HepG2 (cell line): ENCODE data around the gene NAB2. TPM values are rescaled to one million over a fixed set of nuclear protein-coding genes. Genes with fewer than 3 reads are reported as not detected.

ENCODE experiments used
- EED ChIP-seq: sonication (generic); formaldehyde crosslinking; IDR thresholded peaks from 2 replicates; pipeline ENCODE4 v1.5.0; 2020; ENCODE audit warnings: mild to moderate bottlenecking, missing genetic modification reagents
- FOXK1 ChIP-seq: sonication (generic); formaldehyde crosslinking; IDR thresholded peaks from 2 replicates; pipeline ENCODE4 v1.4.0; 2020; ENCODE audit warnings: low read depth, missing genetic modification reagents, borderline replicate concordance
- FOXK2 ChIP-seq: fragments of 450-650 bp; IDR thresholded peaks from 2 replicates; pipeline ENCODE4 v1.6.1; 2016
- KAT7 ChIP-seq: IDR thresholded peaks from 2 replicates; pipeline ENCODE4 v1.6.1; 2018; ENCODE audit warnings: borderline replicate concordance, missing compliant biosample characterization
- KDM5A ChIP-seq: fragments of 200-600 bp; sonication (generic); IDR thresholded peaks from 2 replicates; pipeline ENCODE4 v1.7.0; 2018; ENCODE audit warnings: antibody characterized with exemption, mild to moderate bottlenecking, low read length, borderline replicate concordance
- MAFK ChIP-seq, 2 experiments: IDR thresholded peaks in 1 of 2; conservative IDR thresholded peaks in 1 of 2; 2 replicates each; pipeline ENCODE4 v1.6.1; 2011; ENCODE audit warnings: improper control_type of control experiment in 2 of 2, low read length in 2 of 2
- MTF1 ChIP-seq: sonication (generic); formaldehyde crosslinking; IDR thresholded peaks from 2 replicates; pipeline ENCODE4 v1.5.0; 2020; ENCODE audit warnings: missing genetic modification reagents
- NFRKB ChIP-seq: fragments of 450-650 bp; IDR thresholded peaks from 2 replicates; pipeline ENCODE4 v1.6.1; 2017
- NRL ChIP-seq: sonication (generic); formaldehyde crosslinking; IDR thresholded peaks from 2 replicates; pipeline ENCODE4 v1.5.0; 2020; ENCODE audit warnings: missing genetic modification reagents, mild to moderate bottlenecking, moderate library complexity, borderline replicate concordance
- SP140L ChIP-seq: sonication (generic); formaldehyde crosslinking; IDR thresholded peaks from 2 replicates; pipeline ENCODE4 v1.4.0; 2020; ENCODE audit warnings: missing genetic modification reagents, borderline replicate concordance
- TBP ChIP-seq: sonication (generic); formaldehyde crosslinking; IDR thresholded peaks from 2 replicates; pipeline ENCODE4 v1.5.0; 2020; ENCODE audit warnings: missing genetic modification reagents
- YY1 ChIP-seq: IDR thresholded peaks from 2 replicates; pipeline ENCODE4 v1.6.1; 2011; ENCODE audit warnings: low read length, low read depth, moderate library complexity, mild to moderate bottlenecking; ENCODE audit not compliant: insufficient read depth, insufficient replicate concordance
- ZKSCAN5 ChIP-seq: sonication (generic); formaldehyde crosslinking; IDR thresholded peaks from 2 replicates; pipeline ENCODE4 v1.5.1; 2020; ENCODE audit warnings: mild to moderate bottlenecking, missing genetic modification reagents
- ZNF354B ChIP-seq: sonication (generic); formaldehyde crosslinking; IDR thresholded peaks from 2 replicates; pipeline ENCODE4 v1.8.0; 2022; ENCODE audit warnings: mild to moderate bottlenecking, missing genetic modification reagents
- ZNF367 ChIP-seq: sonication (generic); formaldehyde crosslinking; IDR thresholded peaks from 2 replicates; pipeline ENCODE4 v1.4.0; 2020; ENCODE audit warnings: missing genetic modification reagents, borderline replicate concordance
- ZNF383 ChIP-seq: sonication (generic); formaldehyde crosslinking; IDR thresholded peaks from 2 replicates; pipeline ENCODE4 v1.4.0; 2020; ENCODE audit warnings: missing genetic modification reagents, mild to moderate bottlenecking, borderline replicate concordance
- polyA plus RNA-seq, 8 experiments: library from polyadenylated mRNA; depleted of rRNA in 3 of 8; stranded (reverse) in 7 of 8; unstranded in 1 of 8; fragments of >200 nt; fragmentation: Illumina TruSeq in 4 of 8; extraction: Trizol in 4 of 8; gene quantifications; 2 replicates each; pipeline versions ENCODE4 v1.2.1 to v1.2.3, GENCODE V29; 2011 to 2016; ENCODE audit warnings: low read depth in 4 of 8, missing spikeins in 1 of 8, mixed read lengths in 1 of 8; ENCODE audit not compliant: insufficient read depth in 1 of 8
- total RNA-seq, 5 experiments: library from RNA; depleted of rRNA; stranded (reverse); fragments of >200 nt; fragmentation: Illumina TruSeq; extraction: Trizol; gene quantifications; 2 replicates each; pipeline ENCODE4 v1.2.3, GENCODE V29; 2016; ENCODE audit warnings: low read depth in 1 of 5
- TF ChIP-seq, protein P1 (sequence below): IDR thresholded peaks from 2 replicates; pipeline ENCODE4 v1.6.1; 2016; ENCODE audit warnings: missing biosample characterization, missing genetic modification reagents, low read depth
- TF ChIP-seq, protein P2 (sequence below): sonication (generic); formaldehyde crosslinking; IDR thresholded peaks from 2 replicates; pipeline ENCODE4 v1.5.1; 2020; ENCODE audit warnings: missing genetic modification reagents, mild to moderate bottlenecking, borderline replicate concordance
- TF ChIP-seq, protein P3 (sequence below): IDR thresholded peaks from 2 replicates; pipeline ENCODE4 v1.6.1; 2016; ENCODE audit warnings: missing compliant biosample characterization, missing genetic modification reagents, borderline replicate concordance
- TF ChIP-seq, protein P4 (sequence below): conservative IDR thresholded peaks from 2 replicates; pipeline ENCODE4 v1.6.1; 2018; ENCODE audit warnings: missing genetic modification reagents
- TF ChIP-seq, protein P5 (sequence below): sonication (generic); formaldehyde crosslinking; IDR thresholded peaks from 2 replicates; pipeline ENCODE4 v1.4.0; 2020; ENCODE audit warnings: missing genetic modification reagents
- TF ChIP-seq, protein P6 (sequence below): sonication (generic); formaldehyde crosslinking; conservative IDR thresholded peaks from 2 replicates; pipeline ENCODE4 v1.8.1; 2023; ENCODE audit warnings: missing genetic modification reagents

Gene NAB2
- total and polyA plus RNA-seq, 2 of the 13 experiments (the other 11 are each of a cell fraction or from before 2014, with no cell fraction given) = 11.7 to 12.9 TPM

DNA sequence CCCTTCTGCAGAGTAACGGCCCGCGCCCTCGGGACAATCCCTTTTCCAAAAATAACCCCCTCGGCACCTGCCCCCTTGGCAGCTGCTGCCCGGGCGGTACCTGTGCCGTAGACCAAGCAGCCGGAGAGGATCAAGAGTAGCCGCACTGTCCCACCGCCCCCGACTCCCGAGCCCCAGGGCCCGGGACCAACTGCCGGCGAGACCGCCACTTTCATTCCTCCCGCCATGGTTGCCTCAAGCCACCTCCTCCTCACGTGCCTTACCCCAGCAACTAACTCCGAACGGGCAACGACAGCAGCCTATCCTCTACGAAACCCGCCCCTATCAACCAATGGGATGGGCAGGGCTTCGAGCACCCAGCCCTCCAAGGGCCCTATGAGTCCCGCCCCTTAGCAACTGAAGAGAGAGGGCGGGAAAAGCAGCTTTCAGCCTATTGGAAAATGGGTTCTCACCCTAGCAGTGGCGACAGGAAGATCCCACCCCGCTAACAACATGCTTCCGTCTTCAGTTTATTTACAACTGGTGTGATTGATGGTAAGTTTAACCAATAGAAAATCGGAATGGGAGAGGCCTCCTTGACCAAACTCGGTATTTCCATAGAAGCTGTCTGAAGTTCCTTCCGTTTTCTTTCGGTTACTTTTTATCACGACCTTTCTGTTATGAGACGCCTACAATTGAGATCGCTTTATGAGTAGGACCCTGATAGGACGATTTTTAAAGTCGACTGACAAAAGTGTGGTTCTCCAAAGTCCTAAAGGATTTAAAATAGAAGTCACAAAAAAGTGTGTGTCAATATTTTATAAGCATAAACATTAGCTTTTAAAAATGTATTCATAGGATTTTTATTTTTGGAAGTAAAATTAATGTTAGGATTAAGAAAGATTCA is 10.2 kb upstream of the NAB2 start, which contains the start of gene NEMP1 (continued):
- TF ChIP-seq, protein P1, sequence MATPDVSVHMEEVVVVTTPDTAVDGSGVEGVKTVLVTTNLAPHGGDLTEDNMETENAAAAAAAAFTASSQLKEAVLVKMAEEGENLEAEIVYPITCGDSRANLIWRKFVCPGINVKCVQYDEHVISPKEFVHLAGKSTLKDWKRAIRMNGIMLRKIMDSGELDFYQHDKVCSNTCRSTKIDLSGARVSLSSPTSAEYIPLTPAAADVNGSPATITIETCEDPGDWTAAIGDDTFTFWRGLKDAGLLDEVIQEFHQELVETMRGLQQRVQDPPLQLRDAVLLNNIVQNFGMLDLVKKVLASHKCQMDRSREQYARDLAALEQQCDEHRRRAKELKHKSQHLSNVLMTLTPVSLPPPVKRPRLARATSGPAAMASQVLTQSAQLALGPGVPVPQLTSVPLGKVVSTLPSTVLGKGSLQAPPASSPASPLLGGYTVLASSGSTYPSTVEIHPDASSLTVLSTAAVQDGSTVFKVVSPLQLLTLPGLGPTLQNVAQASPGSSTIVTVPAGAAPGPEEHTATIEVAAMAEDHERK (CRISPR knock-in tag) = no peak
- TF ChIP-seq SP140L (CRISPR knock-in tag) (peak; percentile 25; the same call in 1 of the 2 replicates), ZNF367 (CRISPR knock-in tag) (no peak), KAT7 (CRISPR knock-in tag) (no peak), NFRKB (no peak), KDM5A (peak; percentile 40; the same call in 1 of the 2 replicates), MTF1 (CRISPR knock-in tag) (no peak), FOXK2 (peak; percentile 89), FOXK1 (CRISPR knock-in tag) (peak; percentile 98), EED (no peak), ZKSCAN5 (CRISPR knock-in tag) (no peak), ZNF383 (CRISPR knock-in tag) (no peak), YY1 (peak; percentile 79), MAFK (conservative IDR thresholded peaks at IDR 0.05 in 1 of 2, IDR thresholded peaks at IDR 0.05 in 1 of 2; ENCODE audit: low read length in 2 of 2) (no peak), TBP (no peak), NRL (CRISPR knock-in tag) (peak; percentile 40; the same call in 1 of the 2 replicates), ZNF354B (CRISPR knock-in tag) (0 out of 2 replicates have a peak, but pooled peaks have one; percentile 56)
- TF ChIP-seq, protein P2, sequence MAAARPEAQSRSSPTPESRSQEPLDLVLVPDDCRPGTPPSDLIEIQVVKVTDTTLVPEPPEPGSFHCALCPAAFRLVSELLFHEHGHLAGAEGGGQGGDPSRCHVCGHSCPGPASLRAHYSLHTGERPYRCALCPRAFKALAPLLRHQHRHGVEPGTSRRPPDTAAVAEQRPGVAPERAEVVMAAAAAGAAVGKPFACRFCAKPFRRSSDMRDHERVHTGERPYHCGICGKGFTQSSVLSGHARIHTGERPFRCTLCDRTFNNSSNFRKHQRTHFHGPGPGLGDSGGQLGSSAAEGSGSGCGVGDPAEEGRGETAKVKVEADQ (CRISPR knock-in tag) = no peak
- TF ChIP-seq, protein P3, sequence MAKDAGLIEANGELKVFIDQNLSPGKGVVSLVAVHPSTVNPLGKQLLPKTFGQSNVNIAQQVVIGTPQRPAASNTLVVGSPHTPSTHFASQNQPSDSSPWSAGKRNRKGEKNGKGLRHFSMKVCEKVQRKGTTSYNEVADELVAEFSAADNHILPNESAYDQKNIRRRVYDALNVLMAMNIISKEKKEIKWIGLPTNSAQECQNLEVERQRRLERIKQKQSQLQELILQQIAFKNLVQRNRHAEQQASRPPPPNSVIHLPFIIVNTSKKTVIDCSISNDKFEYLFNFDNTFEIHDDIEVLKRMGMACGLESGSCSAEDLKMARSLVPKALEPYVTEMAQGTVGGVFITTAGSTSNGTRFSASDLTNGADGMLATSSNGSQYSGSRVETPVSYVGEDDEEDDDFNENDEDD (CRISPR knock-in tag) = peak; percentile 98
- TF ChIP-seq, protein P4, sequence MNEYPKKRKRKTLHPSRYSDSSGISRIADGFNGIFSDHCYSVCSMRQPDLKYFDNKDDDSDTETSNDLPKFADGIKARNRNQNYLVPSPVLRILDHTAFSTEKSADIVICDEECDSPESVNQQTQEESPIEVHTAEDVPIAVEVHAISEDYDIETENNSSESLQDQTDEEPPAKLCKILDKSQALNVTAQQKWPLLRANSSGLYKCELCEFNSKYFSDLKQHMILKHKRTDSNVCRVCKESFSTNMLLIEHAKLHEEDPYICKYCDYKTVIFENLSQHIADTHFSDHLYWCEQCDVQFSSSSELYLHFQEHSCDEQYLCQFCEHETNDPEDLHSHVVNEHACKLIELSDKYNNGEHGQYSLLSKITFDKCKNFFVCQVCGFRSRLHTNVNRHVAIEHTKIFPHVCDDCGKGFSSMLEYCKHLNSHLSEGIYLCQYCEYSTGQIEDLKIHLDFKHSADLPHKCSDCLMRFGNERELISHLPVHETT = no peak
- TF ChIP-seq, protein P5, sequence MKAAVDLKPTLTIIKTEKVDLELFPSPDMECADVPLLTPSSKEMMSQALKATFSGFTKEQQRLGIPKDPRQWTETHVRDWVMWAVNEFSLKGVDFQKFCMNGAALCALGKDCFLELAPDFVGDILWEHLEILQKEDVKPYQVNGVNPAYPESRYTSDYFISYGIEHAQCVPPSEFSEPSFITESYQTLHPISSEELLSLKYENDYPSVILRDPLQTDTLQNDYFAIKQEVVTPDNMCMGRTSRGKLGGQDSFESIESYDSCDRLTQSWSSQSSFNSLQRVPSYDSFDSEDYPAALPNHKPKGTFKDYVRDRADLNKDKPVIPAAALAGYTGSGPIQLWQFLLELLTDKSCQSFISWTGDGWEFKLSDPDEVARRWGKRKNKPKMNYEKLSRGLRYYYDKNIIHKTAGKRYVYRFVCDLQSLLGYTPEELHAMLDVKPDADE = no peak
- TF ChIP-seq, protein P6, sequence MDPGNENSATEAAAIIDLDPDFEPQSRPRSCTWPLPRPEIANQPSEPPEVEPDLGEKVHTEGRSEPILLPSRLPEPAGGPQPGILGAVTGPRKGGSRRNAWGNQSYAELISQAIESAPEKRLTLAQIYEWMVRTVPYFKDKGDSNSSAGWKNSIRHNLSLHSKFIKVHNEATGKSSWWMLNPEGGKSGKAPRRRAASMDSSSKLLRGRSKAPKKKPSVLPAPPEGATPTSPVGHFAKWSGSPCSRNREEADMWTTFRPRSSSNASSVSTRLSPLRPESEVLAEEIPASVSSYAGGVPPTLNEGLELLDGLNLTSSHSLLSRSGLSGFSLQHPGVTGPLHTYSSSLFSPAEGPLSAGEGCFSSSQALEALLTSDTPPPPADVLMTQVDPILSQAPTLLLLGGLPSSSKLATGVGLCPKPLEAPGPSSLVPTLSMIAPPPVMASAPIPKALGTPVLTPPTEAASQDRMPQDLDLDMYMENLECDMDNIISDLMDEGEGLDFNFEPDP (CRISPR knock-in tag) = peak; percentile 95
